ENCODE data around the gene PROB1. TPM values are rescaled to one million over a fixed set of nuclear protein-coding genes. Genes with fewer than 3 reads are reported as not detected.

Gene PROB1
- total RNA-seq, 1 experiment from 2014 or later = 1.9 TPM

DNA sequence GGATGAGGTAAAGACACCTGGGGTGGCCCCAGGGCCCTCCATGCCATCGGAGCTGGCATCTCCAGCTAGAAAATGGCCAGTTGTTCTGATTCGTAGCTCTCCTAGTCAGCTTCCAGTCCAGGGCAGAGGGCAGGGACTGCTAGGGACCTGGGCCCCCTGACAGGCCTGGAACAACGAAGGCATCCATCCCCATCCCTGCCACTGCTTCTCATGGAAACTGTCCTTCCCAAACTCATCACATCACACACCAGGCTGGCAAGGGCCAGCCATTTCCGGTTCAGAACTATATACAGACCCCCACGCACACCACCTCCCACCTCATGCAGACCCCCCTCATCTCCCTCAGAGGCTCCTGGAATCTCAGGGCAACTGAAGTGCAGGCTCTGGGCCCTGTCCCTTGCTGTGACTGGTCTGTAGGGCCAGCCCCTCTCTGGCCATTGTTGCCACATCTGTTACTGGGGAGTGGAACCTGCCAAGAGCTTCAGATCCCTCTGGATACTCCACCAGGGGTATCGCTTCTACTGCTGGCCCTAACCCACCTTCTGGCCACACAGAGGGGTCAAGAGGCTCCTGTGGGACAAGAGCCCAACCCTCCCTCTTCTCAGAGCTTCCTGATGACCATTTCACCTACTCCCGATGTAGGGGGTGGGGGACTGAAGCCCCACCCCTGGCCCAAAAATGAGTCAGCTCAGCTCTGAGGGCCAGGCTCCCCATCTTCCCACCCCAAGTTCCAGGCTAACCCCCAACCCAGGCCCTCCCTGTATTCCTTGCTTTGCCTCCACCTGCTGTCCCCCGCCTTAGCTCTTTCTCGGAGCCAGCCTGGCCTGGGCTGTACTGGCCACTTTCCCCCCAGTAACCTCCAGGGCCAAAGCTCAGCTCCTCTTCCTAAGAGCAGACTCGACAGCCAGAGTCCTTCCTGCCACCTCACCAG is 4.0 kb downstream of the PROB1 start:
- TF ChIP-seq, protein P1, sequence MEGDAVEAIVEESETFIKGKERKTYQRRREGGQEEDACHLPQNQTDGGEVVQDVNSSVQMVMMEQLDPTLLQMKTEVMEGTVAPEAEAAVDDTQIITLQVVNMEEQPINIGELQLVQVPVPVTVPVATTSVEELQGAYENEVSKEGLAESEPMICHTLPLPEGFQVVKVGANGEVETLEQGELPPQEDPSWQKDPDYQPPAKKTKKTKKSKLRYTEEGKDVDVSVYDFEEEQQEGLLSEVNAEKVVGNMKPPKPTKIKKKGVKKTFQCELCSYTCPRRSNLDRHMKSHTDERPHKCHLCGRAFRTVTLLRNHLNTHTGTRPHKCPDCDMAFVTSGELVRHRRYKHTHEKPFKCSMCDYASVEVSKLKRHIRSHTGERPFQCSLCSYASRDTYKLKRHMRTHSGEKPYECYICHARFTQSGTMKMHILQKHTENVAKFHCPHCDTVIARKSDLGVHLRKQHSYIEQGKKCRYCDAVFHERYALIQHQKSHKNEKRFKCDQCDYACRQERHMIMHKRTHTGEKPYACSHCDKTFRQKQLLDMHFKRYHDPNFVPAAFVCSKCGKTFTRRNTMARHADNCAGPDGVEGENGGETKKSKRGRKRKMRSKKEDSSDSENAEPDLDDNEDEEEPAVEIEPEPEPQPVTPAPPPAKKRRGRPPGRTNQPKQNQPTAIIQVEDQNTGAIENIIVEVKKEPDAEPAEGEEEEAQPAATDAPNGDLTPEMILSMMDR (IDR thresholded peaks at IDR 0.05; ENCODE audit: unreplicated experiment) = no peak
- CTCF ChIA-PET = interaction anchor here (0.6 to 1.0 kb wide), 2 partner anchors 34 to 97 kb away, joined by 3 read pairs; partner anchors contain the start of gene MATR3
- H3K36me3 Mint-ChIP-seq (ENCODE audit: insufficient read depth, unreplicated experiment) = peaks cover 22% of the 10 kb centered on the region
- intact Hi-C loops (cut with micrococcal nuclease; ENCODE audit: unreplicated experiment) = loop anchor here (5.0 kb wide), 1 partner anchor 49 kb away; the partner anchor contains the start of gene PAIP2
- H3K4me1 Mint-ChIP-seq (ENCODE audit: low read depth, unreplicated experiment) = peaks cover 16% of the 10 kb centered on the region
- peak overlapping the region; percentile 81 for H3K4me3 Mint-ChIP-seq (ENCODE audit: low read depth, unreplicated experiment)
- no peaks in the 10 kb centered on the region for H3K9me3 Mint-ChIP-seq (ENCODE audit: low read depth, unreplicated experiment)
- DNase-seq = no peak
- BruUV-seq (replicated peaks) = no TSS peak
- no peaks in the 10 kb centered on the region for H3K27me3 Mint-ChIP-seq (ENCODE audit: unreplicated experiment)
- H3K27ac Mint-ChIP-seq (ENCODE audit: unreplicated experiment) = peak overlapping the region; percentile 84

DNA sequence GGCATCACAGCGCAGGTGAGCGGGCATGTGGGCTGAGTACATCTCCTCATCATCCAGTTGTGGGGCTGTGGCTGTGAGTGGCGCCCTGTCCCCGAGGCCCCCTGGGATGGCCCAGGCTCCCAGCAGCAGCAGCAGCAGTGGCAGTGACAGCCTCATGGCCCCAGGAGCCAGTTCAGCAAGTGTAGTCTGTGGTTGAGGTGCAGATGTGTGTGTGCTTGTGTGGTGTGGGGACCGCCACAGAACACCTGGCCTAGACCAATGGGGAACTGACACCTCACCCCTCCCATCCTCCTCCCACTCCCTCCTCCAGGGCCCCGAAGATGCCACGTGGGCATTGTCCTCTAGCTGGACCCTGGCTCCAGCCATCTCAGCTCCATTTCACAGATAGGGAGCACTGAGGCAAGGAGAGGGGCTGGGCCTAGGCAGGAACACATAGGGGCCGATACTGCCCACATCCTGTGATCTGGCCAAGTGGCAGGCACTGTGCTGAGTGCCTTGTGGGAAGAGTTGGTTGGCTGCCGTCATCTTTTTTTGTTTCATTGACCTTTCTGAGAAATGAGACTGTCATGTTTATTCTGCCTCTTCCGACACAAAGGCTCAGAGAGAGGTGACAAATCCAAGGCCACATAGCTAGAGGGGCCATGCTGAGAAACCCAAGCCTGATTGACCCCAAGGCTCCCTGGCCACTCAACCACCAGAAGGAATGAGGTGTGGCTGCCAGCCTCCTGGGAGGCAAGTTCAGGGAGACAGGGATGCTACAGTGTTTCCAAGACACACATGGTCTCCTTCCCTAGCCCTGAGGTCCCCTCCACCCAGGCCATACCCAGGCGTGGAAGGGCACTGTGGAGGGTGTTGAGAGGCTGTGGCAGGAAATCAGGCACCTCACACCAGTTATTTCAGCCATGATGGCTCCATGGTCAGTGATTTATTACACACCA is 4.9 kb downstream of the PROB1 start, which contains the start of gene MZB1:
Gene MZB1 (minus strand): TSS at position 213 of the 938 bp plus-strand sequence. CDS start 57 bp downstream, at position 156.
- Mint-ChIP-seq H3K4me1 (ENCODE audit: low read depth, unreplicated experiment) (peaks cover 25% of the 10 kb centered on the region), H3K27me3 (ENCODE audit: unreplicated experiment) (no peaks in the 10 kb centered on the region), H3K27ac (ENCODE audit: unreplicated experiment) (no peak within 1 kb of the TSS), H3K36me3 (ENCODE audit: insufficient read depth, unreplicated experiment) (peaks cover 22% of the 10 kb centered on the region), H3K9me3 (ENCODE audit: low read depth, unreplicated experiment) (no peaks in the 10 kb centered on the region), H3K4me3 (ENCODE audit: low read depth, unreplicated experiment) (no peak within 1 kb of the TSS)
- CTCF ChIA-PET = interaction anchor here (0.6 kb wide), 1 partner anchor 35 kb away, joined by 3 read pairs; no protein-coding TSS in a partner anchor
- DNase-seq = no peak
- TF ChIP-seq, protein P1 (IDR thresholded peaks at IDR 0.05; ENCODE audit: unreplicated experiment) = no peak
- BruUV-seq (replicated peaks) = no TSS peak
- intact Hi-C loops (cut with micrococcal nuclease; ENCODE audit: unreplicated experiment) = loop anchor here (5.0 kb wide), 1 partner anchor 48 kb away; the partner anchor contains the start of gene PAIP2

DNA sequence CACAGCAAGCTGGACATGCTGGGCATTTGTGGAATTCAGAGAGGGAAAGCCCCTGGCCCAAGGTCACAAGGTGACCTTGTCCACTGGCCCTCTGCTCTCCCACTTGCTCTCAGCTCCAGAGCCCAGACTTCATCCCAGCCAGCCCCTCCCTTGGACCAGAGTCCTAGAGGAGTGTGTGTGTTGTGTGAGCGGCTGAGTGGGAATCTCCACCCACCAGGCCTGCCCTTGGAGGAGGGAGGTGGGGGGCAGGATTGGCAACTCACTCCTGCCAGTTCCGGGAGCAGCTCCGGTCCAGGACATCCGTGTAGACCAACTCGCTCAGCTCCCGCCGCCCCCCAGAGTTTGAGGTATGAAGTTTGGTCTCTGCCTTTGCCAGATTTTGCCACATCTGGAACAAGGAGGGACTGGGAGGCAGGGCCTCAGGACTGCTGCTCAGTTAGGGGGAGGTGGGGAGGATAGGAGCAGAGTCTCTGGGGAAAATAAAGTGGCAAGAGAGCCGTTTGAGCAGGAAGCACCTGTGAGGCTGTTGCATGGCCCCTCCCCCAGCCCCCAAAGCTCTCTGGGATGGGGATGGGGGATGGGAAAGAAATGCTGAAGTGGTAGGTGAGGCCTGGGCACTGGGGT is 6.6 kb downstream of the PROB1 start:
- H3K27me3 Mint-ChIP-seq (ENCODE audit: unreplicated experiment) = no peaks in the 10 kb centered on the region
- DNase-seq = no peak
- H3K4me3 Mint-ChIP-seq (ENCODE audit: low read depth, unreplicated experiment) = peak overlapping the region; percentile 28
- CTCF ChIA-PET = interaction anchor here (0.5 to 1.8 kb wide), 2 partner anchors 125 to 1841 kb away, joined by 4 to 5 read pairs; no protein-coding TSS in a partner anchor
- peaks cover 41% of the 10 kb centered on the region for H3K4me1 Mint-ChIP-seq (ENCODE audit: low read depth, unreplicated experiment)
- peaks cover 25% of the 10 kb centered on the region for H3K36me3 Mint-ChIP-seq (ENCODE audit: insufficient read depth, unreplicated experiment)
- H3K27ac Mint-ChIP-seq (ENCODE audit: unreplicated experiment) = no peak overlapping the region
- BruUV-seq (replicated peaks) = no TSS peak
- TF ChIP-seq, protein P1 (IDR thresholded peaks at IDR 0.05; ENCODE audit: unreplicated experiment) = no peak
- intact Hi-C loops (cut with micrococcal nuclease; ENCODE audit: unreplicated experiment) = no loop called here
- no peaks in the 10 kb centered on the region for H3K9me3 Mint-ChIP-seq (ENCODE audit: low read depth, unreplicated experiment)
